GM18870 (cell line): ENCODE results near the gene SUPT5H.
A peak's percentile ranks its signal among the peaks of the same experiment; 100 is the strongest.

Source experiments
- ATAC-seq: cut with Tn5 transposase; IDR thresholded peaks from one replicate; pipeline ENCODE4 v1.9.1; 2021; ENCODE audit warnings: moderate library complexity; ENCODE audit not compliant: unreplicated experiment

SUPT5H gene

DNA sequence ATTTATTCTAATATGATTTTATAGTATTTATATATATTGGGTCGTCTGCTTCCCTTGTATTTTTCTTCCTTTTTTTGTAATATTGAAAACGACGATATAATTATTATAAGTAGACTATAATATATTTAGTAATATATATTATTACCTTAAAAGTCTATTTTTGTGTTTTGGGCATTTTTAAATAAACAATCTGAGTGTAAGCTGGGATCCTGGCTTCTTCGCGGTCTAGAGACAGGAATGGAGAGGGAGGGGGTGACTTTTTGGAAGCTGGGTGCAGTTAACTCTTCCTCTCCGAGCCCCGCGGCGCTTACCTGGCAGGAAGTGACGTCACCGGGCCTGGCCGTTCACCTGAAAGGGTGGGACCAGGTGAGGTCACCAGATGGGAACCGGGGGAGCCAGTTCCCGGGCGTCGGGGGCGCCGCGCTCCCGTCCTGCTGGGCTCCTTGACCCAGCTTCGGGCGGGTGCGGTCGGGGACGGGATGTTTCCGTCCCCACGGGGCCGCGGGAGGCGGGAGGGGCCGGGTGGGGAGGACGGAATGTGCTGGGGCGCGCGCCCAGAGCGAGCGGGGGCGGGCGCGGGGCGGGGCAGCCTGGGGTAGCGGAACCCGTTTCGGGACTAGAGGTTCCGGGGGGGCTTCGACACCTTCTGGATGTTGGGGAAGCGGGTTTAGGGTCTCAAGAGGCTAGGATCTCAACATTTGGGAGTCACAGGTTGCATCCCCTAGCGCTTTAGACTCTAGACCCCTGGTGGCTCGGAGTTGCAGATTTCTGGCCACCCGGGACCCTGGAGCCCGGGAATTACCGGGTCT lies 36.0 kb upstream of the SUPT5H start:
- no peak for ATAC-seq

DNA sequence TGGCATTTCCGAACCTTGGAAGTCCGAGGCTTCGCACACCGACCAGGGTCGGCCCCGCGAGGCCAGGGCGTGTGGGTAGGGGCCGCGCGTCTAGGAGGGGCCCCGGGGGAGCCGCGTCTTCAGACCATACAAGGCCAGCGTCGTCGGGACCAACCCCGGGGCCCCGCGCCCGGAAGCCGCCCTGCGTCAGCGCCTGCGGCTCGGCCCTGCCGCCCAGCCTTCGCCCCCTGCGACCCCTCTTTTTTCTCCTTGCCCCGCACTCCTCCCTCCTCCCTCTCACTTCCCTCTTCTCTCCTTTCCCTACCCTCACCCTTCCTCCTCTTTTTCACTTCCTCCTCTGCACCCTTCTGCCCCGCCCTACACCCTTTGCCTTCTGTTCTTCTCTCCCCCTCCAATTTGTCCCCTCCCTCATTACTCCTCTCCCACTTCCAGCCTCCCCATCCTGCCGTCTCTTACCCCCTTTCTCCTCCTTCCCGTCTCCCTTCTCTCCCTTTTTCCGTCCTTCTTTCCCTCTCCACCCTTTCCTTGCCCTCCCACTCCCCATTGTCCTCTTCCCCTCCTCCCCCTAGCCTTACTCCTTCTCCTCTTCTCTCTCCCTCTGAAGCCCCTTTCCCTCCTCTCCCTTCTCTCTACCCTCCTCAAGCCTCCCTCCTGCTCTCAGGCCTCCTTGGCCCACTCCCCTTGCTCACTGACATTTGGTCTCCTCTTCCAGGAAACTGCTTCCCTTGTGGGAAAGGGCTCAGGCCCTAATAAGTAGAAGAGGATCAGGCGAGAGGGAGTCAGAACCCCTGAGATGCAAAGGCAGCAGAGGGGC lies 35.2 kb upstream of the SUPT5H start:
- ATAC-seq = no peak

DNA sequence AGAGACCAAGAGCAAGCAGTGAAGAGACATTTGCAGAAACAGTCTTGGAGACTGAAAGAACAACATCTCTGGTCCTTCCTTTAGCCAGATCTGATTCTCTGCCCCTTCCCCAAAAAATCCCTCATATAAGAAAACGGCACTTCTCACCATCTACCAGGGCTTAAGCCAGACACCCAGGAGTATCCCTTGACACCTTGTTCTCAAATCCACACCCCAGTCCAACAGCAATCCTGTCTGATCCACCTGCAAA lies 34.6 kb upstream of the SUPT5H start:
- no peak for ATAC-seq

DNA sequence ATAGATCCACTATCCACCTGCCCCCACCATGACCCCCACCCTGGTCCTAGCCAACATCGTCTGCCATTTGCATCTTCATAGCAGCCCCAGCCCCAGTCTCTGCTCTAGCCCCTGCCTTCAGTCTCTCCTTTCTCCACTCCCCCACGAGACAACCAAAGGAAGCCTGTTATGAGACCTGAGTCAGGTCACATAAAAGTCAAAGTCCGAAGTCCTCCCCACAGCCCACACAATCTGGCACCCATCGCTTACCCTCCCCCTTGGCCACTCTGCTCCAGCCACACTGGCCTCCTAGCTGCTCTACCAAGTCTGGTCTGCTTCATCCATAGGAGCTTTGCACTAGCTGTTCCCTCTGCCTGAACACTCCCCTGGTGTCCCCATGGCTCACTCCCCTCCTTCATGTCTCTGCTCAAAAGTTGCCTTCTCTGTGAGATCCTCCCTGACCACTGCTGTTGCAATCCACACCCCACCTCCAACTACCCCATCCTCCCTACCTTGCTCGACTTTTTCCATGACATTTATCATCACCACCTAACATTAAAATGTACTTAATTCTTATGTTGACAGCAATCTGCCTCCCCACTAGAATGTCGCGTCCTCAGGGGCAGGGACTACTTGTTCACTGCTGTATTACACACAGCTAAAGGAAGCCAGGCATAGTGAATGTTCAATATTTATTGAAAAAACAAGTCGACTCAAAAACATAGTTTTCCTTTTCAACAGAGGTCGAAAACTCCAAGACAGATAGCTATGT lies 34.1 kb upstream of the SUPT5H start:
- ATAC-seq = no peak

DNA sequence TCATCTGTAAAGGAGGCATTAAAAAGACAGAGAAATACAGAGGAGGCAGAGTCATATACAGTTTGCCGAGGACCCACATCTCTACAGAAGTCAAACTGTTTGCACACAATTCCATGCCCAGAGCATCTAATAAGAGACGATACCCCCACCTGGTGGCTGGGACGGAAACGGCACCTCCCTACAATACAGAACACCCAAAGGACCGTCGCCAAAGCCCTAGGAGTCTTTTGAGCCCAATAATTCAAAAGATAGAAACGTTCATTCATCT lies 33.6 kb upstream of the SUPT5H start:
- peak; percentile 32 for ATAC-seq

DNA sequence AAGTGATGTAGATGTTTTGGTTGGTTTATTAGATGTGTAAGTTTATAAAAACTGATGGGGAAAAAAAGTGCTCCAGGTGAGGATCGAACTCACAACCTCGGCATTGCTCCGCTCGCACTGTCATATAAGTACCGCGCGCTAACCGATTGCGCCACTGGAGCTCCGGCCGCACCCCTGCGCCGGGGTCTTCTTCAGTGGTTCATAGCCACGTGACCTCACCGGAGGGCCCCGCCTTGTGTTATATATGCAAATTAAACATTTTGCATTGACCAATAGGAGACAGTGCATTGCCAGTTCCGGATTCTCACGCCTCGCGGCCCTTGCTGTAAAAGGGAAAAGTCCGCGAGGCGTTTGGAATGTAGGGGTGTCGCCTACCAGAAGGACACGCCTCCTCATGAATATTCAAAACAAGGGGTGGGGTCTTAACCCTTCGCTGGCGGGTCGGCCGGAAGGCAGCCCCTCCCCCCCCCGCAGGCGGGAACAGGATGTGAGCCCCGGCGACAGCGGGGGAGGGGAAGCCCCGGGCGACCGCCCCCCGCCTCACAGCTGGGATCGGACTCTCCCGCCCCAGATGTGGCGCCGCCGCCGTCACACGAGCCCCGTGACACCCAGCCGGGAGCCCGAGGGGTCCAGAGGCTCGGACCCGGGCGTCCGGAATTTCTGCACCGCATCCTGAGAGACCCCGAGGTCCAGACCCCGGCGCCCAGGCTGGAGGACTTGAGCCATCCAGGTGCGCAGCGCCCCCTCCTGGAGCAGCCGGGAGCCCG lies 33.1 kb upstream of the SUPT5H start, which contains the start of gene PLEKHG2:
Gene PLEKHG2 (plus strand): TSS at position 570 of the 767 bp plus-strand sequence. CDS start 1,418 bp downstream, outside the sequence.
- peak; percentile 62 for ATAC-seq

DNA sequence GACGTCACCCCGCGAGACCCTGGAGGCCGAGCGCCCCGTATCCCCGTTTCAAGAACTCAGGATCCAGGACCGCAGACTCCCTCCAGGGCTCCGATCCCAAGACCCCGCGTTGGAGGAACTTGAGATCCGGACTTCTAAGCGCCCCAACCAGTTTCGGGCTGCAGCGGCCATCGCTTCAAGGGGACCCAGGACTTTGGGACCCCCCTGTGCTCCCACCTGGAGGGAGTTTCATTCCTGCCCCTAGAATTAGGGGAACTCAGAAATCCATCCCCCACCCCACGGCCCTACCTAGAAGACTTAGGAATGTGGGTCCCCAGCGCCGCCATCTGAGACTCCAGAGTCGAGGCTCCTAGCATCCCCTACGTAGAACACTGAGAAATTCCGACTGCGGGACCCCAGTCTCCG lies 32.5 kb upstream of the SUPT5H start:
- ATAC-seq = no peak

DNA sequence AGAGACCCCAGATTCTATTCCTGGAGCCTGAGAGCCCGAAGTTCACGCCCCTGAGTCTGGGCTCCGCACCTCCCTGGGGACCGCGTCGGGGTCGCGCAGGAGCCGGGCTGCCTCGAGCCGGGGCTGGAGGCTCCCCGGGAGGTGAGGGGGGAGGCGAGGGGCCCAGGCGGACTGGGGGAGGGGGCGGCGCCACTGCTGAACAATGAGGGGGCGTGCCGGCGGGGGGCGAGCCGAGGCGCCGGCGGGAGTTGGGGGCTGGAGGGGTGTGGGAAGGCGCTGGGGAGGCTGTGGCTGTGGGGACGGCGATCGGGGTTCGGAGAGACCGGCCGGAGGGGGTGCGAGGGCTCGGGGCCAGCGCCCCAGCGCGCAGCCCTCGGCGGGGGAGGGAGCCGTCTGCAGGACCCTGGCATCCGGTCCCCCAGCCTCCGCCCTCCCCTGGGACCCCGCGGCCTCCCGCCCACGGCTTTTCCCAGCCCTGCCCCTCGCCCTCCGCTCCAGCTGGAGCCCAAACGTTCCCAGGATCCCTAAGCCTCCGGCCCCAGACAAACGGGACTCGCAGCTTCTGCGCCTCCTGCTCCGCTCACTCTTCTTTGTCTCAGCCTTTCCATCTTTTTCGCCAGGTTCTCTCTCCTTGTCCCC lies 32.0 kb upstream of the SUPT5H start:
- no peak for ATAC-seq

DNA sequence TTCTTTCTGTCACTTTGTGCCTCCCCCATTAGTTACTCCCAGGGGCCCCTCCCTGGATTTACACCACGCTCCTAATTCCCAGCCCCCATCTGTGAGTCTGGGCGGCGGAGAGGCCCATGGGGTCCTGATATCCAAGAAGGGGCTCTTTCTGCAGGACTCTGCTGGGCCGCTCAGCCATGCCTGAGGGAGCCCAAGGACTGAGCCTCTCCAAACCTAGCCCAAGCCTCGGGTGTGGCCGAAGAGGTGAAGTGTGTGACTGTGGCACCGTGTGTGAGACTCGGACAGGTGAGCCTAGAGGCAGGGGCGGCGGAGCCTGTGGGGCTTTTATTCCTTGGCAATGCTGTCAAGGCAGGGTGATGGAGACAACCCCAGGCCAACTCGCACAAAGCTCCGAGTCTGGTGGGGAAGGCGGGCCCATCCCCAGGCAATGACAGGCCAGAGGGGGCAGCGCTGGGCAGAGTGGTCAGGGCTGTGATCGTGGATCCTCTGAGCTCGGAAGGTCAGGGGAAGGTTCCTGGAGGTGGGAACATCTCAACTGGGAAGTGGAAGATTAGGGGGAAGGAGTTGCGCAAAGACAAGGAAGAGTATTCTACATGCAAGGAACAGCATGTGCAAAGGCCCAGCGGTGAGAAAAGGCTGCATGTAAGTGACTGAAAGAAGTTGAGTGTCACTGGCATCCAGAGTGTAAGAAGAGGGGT lies 31.3 kb upstream of the SUPT5H start:
- ATAC-seq = no peak

DNA sequence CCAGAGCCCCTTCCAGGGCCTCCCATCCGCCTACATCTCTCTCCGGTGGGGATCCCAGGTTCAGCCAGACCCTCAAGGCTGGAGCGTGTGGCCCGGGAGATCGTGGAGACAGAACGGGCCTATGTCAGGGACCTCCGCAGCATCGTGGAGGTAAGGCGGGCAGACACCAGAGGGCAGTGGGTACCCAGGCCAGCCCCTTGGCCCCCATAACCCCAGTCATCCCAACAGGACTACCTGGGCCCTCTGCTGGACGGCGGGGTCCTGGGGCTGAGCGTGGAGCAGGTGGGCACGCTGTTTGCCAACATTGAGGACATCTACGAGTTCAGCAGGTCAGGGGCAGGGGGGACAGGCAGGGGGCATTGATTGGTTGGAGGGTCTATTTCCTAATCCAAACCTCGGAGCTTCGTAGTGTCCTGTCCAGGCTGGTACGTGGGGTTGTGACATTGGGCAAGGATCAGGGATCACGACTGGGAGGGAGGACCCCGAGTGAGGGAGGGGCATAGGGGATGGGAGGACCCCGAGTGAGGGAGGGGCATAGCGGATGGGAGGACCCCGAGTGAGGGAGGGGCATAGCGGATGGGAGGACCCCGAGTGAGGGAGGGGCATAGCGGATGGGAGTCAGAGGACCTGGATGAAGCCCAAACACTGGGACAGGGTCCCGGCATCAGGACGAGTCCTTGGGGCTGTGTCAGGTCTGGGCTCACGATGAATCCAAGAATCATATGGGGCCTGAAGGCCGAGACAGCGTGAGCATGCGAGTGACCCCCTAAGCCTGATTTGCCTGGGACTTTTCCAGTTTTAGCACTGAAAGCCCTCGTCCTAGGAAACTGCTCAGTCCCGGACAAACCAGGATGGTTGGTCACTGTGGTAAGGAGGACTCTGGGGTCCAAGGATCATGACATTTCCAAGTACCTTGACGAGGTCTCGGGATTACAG lies 30.0 kb upstream of the SUPT5H start:
- ATAC-seq = no peak

DNA sequence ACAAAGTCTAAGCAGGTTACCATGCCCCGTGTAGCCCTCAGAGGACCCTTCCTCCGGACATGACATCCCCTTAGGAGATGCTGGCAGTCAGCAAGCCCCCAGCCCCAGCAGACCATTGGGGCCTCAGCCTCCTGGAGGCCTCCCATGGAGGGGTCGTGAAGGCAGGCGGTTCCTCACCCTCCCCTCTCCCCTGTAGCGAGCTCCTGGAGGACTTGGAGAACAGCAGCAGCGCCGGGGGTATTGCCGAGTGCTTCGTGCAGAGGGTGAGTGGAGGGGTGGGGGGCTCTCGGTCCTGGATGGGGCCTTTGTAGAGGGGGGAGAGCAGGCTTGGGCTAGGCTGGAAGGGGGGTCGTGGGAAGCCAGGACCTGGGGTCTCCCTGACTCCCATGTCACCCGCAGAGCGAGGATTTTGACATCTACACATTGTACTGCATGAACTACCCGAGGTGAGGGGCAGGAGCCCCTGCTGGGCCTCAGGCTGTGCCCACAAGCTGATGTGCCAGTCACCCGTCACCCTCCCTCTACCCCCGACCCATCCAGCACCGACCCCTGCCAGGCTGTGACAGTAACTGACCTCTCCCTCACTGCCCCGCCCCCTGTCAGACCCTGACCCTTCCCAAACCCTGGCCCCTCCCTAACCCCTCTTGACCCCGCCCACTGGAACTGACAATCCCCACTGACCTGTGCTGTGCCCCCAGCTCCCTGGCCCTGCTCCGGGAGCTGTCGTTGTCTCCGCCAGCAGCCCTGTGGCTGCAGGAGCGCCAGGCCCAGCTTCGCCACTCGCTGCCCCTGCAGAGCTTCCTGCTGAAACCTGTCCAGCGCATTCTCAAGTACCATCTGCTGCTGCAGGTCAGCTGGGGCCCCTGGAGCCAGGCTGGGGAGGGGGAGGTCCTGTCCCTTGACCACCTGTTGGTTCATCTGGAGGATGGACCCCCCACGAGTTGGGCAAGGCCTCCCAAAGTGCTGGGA lies 28.9 kb upstream of the SUPT5H start:
- ATAC-seq = no peak

DNA sequence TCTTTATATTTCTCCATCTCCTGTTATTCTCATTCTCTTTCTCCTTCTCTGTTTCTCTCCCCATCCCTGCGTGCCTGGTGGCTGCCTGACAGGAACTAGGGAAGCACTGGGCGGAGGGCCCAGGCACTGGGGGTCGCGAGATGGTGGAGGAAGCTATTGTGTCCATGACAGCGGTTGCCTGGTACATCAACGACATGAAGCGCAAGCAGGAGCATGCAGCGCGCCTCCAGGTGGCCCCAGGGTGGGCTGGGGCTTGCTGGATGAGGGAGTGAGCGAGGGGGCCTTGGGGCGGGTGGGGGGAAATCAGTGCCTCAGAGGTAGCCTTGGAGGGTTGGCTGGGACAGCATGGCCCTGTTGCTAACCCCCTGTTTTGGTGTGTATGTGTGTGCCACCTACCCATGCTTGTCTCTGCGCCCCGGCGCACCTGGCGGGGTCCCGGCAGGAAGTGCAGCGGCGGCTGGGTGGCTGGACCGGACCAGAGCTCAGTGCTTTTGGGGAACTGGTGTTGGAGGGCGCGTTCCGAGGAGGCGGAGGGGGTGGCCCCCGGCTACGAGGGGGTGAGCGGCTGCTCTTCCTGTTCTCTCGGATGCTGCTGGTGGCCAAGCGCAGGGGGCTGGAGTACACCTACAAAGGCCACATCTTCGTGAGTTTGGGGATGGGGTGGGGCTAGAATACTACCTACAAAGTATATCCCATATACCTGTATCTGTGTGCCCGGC lies 27.8 kb upstream of the SUPT5H start:
- no peak for ATAC-seq

DNA sequence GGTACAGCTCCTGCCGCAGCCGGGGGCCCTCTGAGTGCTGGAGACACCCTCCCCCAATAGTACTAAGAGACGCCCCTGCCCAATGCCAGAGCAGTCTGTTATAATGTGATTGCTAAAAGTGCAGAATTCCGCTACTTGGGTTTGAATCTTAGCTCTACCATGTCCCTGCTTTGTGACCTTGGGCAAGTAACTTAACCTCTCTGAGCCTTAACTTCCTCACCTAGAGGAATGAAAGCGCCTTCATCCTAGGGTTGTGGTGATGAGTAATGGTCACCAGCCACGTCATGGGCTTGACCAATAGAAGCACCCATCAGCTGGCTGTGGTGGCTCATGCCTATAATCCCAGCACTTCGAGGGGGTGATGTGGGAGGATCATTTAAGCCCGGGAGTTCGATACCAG lies 26.4 kb upstream of the SUPT5H start:
- ATAC-seq = no peak

DNA sequence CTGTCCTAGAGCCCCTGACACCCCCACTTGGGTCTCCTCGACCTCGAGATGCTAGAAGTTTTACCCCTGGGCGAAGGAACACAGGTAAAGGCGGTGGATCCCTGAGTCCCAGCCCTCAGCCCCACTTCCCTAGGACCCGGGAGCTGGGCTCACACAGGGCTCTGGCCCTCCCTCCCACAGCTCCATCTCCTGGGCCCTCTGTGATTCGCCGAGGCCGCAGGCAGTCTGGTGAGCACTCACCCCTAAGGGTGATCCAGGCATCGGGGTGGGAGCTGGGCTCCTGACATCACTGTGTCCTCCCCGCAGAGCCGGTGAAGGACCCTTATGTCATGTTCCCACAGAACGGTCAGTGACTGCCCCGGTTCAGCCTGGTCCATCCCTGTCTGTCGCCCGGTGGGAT lies 24.6 kb upstream of the SUPT5H start:
- no peak for ATAC-seq

DNA sequence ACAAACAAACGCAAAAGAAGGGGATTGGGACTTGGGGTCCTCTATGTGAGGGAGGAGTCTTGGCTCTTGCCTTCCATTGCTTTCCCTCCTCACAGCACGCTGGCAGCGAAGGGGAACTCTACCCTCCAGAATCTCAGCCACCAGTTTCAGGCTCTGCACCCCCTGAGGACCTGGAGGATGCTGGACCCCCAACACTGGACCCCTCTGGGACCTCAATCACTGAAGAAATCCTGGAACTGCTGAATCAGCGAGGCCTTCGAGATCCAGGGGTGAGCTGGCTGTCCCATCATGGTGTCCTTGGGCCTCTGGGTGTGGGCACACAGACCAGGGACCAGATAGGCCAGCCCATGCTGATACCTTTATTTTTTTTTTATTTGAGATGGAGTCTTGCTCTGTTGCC lies 23.4 kb upstream of the SUPT5H start:
- ATAC-seq = no peak

DNA sequence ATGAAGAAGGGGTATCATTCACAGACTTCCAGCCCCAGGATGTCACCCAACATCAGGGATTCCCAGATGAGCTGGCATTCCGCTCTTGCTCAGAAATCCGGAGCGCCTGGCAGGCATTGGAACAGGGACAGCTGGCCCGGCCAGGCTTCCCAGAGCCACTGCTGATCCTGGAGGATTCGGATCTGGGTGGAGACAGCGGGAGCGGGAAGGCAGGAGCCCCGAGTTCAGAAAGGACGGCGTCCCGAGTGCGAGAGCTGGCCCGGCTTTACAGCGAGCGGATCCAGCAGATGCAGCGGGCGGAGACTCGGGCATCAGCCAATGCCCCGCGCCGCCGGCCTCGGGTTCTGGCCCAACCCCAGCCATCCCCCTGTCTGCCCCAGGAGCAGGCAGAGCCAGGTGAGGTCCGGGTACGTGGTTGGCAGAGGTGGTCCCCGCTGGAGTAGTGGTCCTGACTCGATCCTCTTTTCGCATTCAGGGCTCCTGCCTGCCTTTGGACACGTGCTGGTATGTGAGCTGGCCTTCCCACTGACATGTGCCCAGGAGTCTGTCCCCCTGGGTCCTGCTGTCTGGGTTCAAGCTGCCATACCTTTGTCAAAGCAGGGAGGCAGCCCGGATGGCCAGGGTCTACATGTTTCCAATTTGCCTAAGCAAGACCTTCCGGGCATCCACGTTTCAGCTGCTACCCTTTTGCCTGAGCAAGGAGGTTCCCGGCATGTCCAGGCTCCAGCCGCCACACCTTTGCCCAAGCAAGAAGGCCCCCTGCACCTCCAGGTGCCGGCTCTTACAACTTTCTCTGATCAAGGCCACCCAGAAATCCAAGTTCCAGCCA lies 21.9 kb upstream of the SUPT5H start:
- ATAC-seq = no peak
